GM18502 (cell line): ENCODE data around the gene SLC22A17.
"Not testable (repeated sequence)": the region's sequence is repeated elsewhere in the genome, so short reads cannot be mapped to it uniquely, and the experiment has no call there.

Source experiments
- ATAC-seq: cut with Tn5 transposase; IDR thresholded peaks from one replicate; pipeline ENCODE4 v1.9.1; 2021; ENCODE audit warnings: mild to moderate bottlenecking; ENCODE audit not compliant: unreplicated experiment, poor library complexity

Gene SLC22A17

DNA sequence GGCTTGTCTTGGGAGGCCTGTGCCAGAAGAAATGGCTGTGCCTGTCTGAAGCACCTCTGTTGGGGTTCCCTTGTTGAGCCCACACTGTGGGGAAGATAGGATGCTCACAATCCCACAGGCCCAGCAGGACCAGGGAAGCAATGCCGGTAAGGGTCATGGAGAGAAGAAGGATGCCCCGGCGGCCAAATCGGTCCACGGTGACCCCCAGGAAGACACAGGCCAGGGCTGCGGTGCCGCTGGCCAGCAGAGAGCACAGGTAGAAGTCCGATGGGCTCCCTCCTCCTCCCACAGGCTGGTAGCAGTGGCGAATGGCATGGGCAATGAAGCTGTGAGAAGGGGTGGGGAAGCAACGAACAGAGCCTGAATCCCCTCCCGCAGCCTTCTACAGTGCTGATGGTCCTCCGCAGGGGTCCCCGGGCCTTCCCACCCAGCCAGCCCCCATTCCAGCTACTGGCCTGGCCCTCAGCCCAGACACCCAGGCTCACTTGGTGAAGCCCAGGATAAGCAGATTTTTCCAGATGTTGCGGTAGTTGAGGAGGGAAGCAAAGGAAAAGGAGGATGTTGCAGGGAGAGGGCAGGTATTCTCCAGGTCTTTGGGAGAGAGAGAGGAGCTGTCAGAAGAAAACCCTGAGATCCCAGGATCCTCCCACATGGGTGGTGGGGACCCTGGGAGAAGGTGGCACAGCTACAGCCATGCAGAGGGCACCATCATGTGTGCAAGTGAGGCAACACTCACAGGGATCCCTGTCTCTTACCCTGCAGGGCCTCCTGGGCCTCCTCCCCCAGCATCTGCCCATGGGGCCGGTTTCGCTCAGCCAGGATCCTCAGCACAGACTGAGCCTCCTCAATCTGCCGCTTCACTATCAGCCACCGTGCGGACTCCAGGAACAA is 5.0 kb downstream of the SLC22A17 start:
- no peak for ATAC-seq

- ATAC-seq: no peak
These were observed 5.8 kb downstream of the SLC22A17 start for GRCh38 chr14:23346693-23347405.

- ATAC-seq: no peak
These were observed 6.5 kb downstream of the SLC22A17 start for GRCh38 chr14:23345987-23346692.

DNA sequence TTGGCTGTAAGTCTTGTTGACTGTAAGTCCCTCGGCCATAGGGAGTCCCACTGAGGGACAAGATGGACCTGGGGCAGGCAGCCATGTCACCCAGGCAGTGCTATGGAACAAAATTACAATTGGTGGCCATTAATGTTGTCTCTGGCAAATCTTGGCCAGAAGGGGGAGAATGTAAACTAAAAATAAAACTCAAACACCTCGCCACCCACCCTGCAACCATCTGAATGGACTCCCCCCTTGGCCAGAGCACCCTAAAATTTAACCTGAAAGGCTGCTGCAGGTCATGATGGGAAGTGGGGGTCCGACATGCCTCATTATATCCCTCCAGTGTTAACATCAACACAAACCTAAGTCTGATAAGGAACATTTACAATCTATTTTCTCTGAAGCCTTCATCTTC is 8.2 kb downstream of the SLC22A17 start:
- no peak for ATAC-seq

DNA sequence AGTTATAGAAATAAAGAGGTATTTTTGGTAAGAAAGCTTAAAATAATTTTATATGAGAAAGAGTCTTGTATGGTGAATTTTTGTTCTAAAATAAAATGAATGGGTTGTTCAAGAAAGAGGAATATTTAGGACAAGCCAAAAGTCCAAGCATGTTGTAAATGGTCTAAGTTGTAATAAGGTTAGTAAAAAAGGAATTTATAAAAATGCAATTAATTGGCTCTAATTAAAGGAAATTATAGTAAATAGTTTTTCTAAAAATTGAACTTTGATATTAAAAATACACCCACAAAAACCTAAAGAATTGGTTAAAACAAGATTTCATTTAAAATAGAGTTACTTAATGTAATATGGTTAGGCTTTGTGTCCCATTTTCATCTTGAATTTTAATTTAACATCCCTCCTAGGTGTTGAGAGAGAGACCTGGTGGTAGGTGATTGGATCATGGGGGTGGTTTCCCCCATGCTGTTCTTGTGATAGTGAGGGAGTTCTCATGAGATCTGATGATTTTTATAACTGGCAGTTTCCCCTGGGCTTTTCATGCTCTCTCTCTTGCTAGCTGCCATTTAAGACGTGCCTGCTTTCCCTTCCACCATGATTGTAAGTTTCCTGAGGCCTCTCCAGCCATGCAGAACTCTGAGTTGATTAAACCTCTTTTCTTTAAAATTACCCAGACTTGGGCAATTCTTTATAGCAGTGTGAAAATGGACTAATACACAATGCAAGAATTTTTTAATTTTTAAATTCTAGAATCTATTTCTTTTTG is 13.0 kb downstream of the SLC22A17 start:
- ATAC-seq: no peak

- no peak for ATAC-seq
These were observed 17.1 kb downstream of the SLC22A17 start for GRCh38 chr14:23335623-23336022.

DNA sequence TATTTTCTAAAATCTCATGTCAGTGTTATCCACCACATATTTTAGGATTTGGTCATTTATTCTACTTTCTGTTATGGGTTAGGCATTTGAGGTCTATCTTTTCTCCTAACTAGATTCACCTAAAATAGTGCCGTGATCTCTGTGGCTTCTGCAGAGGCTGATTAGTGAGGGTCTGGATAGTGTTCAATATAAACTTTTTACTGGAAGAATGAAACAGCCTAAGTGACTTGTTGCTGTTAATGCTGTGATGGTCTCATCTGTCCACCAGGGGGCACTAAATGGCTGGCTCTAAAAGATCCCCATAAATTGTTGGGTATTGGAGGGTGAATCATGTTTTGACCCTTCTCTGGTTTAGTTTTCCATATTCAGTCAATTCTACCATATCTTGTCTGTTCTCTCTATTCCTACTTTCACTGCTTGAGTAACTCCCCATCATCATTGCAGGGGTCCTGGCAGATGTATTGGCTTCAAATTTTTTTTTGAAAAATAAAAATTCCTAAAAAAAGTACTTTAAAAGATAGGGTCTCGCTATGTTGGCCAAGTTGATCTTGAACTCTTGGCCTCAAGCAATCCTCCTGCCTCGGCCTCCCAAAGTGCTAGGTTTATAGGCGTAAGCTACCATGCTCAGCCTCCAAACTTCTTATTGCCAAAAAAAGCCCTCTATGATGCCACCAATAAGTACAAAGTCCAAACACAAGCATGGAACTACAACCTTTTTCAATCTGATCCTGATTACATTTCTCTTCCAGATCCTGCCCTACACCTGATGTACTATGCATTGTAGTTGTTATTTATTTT is 24.5 kb downstream of the SLC22A17 start:
- peak; percentile 56 for ATAC-seq

DNA sequence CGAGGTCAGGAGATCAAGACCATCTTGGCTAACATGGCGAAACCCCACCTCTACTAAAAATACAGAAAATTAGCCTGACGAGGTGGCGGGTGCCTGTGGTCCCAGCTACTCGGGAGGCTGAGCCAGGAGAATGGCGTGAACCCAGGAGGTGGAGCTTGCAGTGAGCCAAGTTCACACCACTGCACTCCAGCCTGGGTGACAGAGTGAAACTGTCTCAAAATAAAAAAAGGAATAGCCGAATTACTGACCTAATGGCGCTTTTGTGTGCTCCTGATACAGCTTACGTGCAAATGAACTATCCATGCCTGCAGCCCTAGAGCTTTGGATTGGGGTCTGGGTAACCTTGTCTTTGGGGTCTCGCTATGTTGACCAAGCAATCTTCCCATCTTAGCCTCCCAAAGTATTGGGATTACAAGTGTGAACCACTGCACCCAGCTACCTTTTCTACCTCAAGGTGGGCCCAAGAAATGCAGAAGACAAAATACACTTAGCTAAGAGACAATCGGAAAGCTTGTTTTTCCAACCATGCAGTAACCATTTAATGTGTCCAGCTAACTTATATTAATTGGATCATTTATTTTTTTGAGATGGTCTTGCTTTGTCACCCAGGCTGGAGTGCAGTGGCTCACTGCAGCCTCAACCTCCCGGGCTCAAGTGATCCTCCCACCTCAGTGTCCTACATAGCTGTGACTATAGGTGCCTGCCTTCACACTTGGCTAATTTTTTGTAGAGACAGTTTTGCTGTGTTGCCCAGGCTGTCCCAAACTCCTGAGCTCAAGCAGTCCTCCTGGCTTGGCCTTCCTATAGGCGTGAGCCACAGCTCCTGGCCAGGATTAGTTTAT is 26.0 kb downstream of the SLC22A17 start:
- no peak for ATAC-seq

DNA sequence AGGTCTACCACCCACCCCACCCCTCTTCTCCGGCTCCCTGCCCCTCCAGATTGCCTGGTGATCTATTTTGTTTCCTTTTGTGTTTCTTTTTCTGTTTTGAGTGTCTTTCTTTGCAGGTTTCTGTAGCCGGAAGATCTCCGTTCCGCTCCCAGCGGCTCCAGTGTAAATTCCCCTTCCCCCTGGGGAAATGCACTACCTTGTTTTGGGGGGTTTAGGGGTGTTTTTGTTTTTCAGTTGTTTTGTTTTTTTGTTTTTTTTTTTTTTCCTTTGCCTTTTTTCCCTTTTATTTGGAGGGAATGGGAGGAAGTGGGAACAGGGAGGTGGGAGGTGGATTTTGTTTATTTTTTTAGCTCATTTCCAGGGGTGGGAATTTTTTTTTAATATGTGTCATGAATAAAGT is 26.9 kb downstream of the SLC22A17 start:
- ATAC-seq: not testable (repeated sequence)

- no peak for ATAC-seq
These were observed 27.7 kb downstream of the SLC22A17 start for GRCh38 chr14:23324993-23325392.

DNA sequence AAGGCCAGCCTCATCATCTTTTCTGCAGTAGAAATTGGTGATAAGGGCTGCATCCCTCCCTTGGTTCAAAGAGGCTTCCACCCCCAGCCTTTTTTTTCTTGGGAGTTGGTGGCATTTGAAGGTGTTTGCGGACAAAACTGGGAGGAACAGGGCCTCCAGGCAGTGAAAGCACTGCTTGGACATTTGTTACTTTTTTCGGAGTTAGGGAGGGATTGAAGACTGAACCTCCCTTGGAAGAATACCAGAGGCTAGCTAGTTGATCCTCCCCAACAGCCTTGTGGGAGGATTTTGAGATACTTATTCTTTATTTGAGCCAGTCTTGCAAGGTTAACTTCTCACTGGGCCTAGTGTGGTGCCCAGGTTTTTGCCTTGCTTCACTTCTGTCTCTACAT is 28.2 kb downstream of the SLC22A17 start:
- ATAC-seq: no peak

DNA sequence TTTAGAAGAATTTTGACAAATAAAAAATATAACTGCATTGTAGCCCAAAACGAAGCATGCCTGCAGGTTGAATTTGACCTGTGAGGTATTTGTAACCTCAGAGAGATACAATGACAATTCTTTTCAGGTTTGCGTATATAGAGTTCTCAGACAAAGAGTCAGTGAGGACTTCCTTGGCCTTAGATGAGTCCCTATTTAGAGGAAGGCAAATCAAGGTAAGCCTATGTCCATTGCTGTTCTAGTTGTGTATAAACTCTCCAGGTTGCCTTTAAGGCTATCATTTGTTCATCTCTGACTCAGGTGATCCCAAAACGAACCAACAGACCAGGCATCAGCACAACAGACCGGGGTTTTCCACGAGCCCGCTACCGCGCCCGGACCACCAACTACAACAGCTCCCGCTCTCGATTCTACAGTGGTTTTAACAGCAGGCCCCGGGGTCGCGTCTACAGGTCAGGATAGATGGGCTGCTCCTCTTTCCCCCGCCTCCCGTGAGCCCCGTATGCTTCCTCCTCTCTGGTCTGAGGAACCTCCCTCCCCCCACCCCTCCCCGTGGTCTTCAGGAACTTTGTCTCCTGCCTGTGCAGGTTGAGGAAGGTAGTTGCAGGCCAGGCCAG is 28.7 kb downstream of the SLC22A17 start:
- ATAC-seq: no peak

GRCh38 chr14:23322568-23323517 is 29.8 kb downstream of the SLC22A17 start:
- ATAC-seq: no peak

DNA sequence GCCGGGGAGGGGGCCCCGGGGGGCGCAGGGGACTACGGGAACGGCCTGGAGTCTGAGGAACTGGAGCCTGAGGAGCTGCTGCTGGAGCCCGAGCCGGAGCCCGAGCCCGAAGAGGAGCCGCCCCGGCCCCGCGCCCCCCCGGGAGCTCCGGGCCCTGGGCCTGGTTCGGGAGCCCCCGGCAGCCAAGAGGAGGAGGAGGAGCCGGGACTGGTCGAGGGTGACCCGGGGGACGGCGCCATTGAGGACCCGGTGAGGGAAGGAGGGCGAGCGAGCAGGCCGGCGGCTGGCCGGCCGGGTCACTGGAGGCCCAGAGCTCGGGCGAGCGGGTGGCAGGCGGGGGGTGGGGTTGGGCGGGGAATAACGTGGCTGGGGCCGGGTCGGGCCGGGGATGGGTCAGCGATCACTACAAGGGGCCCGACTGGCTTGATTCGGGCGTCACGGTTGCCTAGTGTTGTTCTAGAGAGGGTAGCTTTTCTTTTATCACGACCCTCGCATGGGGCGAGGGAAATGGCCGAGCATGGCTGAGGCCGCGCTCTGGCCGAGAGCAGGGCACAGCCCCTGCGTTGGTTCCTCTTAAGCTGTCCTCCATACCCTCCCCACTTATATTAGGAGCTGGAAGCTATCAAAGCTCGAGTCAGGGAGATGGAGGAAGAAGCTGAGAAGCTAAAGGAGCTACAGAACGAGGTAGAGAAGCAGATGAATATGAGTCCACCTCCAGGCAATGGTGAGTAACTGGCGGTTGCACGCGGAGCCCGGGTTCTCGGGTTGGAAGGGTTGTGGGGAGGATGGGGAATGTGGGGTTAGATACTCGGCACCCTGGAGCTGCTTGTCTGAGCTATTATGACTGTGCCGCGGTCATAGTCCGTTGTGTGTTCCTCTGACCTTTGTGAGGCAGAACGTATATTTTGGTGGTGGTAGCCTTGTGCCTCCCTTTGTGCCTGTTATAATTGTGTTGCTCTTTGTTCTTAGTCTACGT is 30.8 kb downstream of the SLC22A17 start:
- peak; percentile 8 for ATAC-seq

- ATAC-seq: peak; percentile 91
These were observed 31.8 kb downstream of the SLC22A17 start, which contains the start of gene PABPN1 for GRCh38 chr14:23320584-23321571. PABPN1 (plus strand) TSS chr14:23321457; CDS start chr14:23321470, 13 bp downstream.
